Measurements from ENCODE around the gene NLE1.

DNA sequence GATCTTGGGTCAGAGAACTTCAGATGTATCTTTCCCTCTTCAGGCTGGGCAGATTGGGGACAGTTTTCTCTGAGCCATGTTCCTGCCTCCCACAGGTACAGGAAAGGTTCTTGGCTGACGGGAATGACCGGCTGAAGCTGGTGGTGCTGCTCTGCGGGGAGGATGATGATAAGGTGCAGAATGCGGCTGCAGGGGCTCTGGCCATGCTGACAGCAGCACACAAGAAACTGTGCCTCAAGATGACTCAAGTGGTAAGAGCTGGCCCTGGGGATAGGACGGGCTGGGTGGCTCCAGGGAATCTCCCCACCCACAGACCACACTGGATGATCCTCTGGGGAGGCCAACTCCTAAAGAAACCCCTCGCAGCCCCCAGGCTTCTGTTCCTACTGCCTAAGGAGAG is 41.2 kb upstream of the NLE1 start:
- no peak for TF ChIP-seq POLR2AphosphoS5 (IDR thresholded peaks at IDR 0.05; ENCODE audit: insufficient read depth in 1 of 2, low read depth in 1 of 2)
- TF ChIP-seq, protein P1, sequence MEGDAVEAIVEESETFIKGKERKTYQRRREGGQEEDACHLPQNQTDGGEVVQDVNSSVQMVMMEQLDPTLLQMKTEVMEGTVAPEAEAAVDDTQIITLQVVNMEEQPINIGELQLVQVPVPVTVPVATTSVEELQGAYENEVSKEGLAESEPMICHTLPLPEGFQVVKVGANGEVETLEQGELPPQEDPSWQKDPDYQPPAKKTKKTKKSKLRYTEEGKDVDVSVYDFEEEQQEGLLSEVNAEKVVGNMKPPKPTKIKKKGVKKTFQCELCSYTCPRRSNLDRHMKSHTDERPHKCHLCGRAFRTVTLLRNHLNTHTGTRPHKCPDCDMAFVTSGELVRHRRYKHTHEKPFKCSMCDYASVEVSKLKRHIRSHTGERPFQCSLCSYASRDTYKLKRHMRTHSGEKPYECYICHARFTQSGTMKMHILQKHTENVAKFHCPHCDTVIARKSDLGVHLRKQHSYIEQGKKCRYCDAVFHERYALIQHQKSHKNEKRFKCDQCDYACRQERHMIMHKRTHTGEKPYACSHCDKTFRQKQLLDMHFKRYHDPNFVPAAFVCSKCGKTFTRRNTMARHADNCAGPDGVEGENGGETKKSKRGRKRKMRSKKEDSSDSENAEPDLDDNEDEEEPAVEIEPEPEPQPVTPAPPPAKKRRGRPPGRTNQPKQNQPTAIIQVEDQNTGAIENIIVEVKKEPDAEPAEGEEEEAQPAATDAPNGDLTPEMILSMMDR (IDR thresholded peaks at IDR 0.05), result no peak
